ENCODE measurements around the gene PTPRM. TPM values are rescaled to one million over a fixed set of nuclear protein-coding genes. Genes with fewer than 3 reads are reported as not detected.
"Not testable (repeated sequence)": the region's sequence is repeated elsewhere in the genome, so short reads cannot be mapped to it uniquely, and the experiment has no call there.

Gene PTPRM
- total RNA-seq, 4 donors from 2014 or later, result 21.4 to 41.8 (median 29.6) TPM

DNA sequence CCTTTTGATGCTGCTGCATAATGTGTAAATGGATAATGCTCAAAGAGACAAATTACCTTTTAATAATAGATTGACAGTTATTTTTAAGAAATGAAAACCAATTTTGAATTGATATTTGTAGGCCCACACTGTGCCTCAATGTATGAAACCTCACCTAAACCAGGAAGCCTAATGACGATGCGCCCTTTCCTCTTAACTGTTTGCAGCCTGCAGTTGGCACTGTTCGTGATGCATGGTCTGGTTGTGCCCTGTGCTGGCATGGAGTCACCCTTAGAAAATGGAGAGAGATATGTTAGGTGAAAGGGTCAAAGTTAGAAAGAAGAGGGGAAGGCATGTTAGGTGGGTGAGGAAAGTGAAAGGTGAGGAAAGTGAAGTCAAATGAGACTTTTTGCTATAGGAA, 390.2 kb downstream of the PTPRM start:
- DNase-seq (ENCODE audit: low spot score in 2 of 2), result no peak
- intact Hi-C loops (cut with DNase I; ENCODE audit: low total_unique reads), result no loop called here
- 86 to 88% methylated on average over 3 of the region's 3 CpGs for WGBS, 2 donors
- no peak overlapping the region for H3K4me3 ChIP-seq (ENCODE audit: low read depth, poor library complexity, severe bottlenecking)
- TF ChIP-seq, protein P1, sequence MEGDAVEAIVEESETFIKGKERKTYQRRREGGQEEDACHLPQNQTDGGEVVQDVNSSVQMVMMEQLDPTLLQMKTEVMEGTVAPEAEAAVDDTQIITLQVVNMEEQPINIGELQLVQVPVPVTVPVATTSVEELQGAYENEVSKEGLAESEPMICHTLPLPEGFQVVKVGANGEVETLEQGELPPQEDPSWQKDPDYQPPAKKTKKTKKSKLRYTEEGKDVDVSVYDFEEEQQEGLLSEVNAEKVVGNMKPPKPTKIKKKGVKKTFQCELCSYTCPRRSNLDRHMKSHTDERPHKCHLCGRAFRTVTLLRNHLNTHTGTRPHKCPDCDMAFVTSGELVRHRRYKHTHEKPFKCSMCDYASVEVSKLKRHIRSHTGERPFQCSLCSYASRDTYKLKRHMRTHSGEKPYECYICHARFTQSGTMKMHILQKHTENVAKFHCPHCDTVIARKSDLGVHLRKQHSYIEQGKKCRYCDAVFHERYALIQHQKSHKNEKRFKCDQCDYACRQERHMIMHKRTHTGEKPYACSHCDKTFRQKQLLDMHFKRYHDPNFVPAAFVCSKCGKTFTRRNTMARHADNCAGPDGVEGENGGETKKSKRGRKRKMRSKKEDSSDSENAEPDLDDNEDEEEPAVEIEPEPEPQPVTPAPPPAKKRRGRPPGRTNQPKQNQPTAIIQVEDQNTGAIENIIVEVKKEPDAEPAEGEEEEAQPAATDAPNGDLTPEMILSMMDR (IDR thresholded peaks at IDR 0.05), result no peak
- no peak for TF ChIP-seq POLR2A (IDR thresholded peaks at IDR 0.05)

DNA sequence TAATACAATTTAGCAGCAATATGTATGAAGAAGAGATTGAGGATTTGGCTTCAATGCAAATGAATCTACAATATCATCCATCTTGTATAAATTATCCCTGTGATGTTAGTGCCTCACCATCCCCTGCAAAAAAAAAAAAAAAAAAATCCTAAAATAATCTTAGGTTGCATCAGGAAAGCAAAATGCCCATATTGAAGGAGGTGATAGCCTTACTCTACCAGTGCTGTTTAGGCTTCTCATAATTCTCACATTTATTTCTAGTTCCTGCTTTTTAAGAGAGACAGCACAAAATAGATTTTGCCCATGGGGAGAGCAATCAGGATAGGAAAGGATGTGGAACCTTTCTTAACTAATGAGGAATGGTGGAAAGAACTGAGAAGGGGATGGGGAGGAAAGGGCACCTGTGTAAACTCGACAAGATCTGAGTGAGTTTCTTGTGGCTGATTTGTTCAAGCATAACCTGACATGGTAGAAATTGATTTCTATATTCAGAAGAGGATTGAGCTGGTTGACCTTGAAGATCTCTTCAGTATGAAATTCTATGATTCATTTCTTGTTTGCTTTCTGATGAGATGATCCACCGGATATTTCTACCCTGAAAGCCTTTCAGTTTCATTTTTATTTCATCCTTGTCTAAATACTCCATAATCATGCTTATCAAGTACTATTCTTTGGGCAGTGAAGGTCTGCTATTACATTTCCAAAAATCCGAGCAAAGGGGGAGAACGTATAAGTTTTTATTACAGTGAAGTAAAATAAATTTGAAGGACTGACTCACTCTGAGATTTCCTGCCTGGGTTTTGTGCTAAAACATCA, 391.2 kb downstream of the PTPRM start:
- no peak for DNase-seq (ENCODE audit: low spot score in 2 of 2)
- TF ChIP-seq, protein P1 (IDR thresholded peaks at IDR 0.05), result no peak
- TF ChIP-seq POLR2A (IDR thresholded peaks at IDR 0.05), result no peak
- H3K4me3 ChIP-seq (ENCODE audit: low read depth, poor library complexity, severe bottlenecking), result no peak overlapping the region
- intact Hi-C loops (cut with DNase I; ENCODE audit: low total_unique reads), result no loop called here
- 69 to 76% methylated on average over 4 of the region's 4 CpGs for WGBS, 2 donors

DNA sequence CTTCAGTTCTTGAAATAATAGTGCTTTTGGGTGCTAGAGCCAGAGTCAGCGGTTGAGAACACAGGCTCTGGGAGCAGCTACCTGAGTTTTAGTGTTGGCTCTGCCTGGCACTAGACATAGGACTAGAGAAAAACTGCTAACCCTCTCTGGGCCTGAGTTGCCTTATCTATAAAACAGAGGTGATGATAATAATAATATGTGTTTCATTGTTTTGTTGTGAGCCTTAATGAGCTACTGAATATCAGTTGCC, 391.7 kb downstream of the PTPRM start:
- no peak overlapping the region for H3K4me3 ChIP-seq (ENCODE audit: low read depth, poor library complexity, severe bottlenecking)
- WGBS, 2 donors, result 82 to 92% methylated on average over 1 of the region's 1 CpG
- TF ChIP-seq POLR2A (IDR thresholded peaks at IDR 0.05), result no peak
- TF ChIP-seq, protein P1 (IDR thresholded peaks at IDR 0.05), result no peak
- intact Hi-C loops (cut with DNase I; ENCODE audit: low total_unique reads), result no loop called here
- DNase-seq (ENCODE audit: low spot score in 2 of 2), result no peak

DNA sequence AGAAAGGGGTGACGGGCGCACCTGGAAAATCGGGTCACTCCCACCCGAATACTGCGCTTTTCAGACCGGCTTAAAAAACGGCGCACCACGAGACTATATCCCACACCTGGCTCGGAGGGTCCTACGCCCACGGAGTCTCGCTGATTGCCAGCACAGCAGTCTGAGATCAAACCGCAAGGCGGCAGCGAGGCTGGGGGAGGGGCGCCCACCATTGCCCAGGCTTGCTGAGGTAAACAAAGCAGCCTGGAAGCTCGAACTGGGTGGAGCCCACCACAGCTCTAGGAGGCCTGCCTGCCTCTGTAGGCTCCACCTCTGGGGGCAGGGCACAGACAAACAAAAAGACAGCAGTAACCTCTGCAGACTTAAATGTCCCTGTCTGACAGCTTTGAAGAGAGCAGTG, 399.6 kb downstream of the PTPRM start:
- intact Hi-C loops (cut with DNase I; ENCODE audit: low total_unique reads); DNase-seq (ENCODE audit: low spot score in 2 of 2); H3K4me3 ChIP-seq (ENCODE audit: low read depth, poor library complexity, severe bottlenecking): not testable (repeated sequence)
- WGBS, 2 donors, result 100% methylated on average over 3 of the region's 18 CpGs; no CpG with 5 or more reads in 1 of the 2 donors

DNA sequence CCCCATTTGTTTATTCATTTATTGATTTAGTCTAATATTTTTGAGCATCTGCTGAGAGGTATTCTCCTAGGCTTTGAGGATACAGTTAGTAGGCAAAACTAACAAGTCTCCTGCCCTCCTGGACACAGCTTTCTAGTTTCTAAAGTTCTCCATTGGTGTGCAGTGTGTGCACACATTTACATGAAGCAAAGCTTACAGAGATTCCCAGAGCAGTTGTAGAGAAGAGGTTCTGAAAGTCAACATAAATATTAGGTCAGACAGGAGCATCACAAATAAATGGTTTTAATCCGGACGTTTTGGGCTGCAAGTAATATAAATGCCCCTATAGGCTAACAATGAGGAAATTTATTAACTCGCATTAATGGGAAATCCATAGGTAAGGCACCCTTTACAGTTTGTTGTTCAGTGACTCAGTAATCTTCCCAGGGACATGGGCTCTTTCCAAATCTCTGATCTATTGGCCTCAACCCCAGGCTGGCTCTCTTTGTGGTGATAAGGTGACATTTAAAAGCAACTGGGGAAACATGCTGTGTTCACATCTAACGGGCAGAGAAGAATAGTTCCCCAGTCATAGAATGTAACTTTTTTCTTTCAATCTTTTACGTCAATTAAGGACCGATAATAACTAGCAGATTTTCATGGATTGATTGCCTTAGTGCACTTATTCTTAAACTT, 407.2 kb downstream of the PTPRM start:
- intact Hi-C loops (cut with DNase I; ENCODE audit: low total_unique reads), result no loop called here
- DNase-seq (ENCODE audit: low spot score in 2 of 2), result no peak
- TF ChIP-seq POLR2A (IDR thresholded peaks at IDR 0.05), result no peak
- TF ChIP-seq, protein P1 (IDR thresholded peaks at IDR 0.05), result no peak
- 90 to 91% methylated on average over 6 of the region's 6 CpGs for WGBS, 2 donors
- no peak overlapping the region for H3K4me3 ChIP-seq (ENCODE audit: low read depth, poor library complexity, severe bottlenecking)

DNA sequence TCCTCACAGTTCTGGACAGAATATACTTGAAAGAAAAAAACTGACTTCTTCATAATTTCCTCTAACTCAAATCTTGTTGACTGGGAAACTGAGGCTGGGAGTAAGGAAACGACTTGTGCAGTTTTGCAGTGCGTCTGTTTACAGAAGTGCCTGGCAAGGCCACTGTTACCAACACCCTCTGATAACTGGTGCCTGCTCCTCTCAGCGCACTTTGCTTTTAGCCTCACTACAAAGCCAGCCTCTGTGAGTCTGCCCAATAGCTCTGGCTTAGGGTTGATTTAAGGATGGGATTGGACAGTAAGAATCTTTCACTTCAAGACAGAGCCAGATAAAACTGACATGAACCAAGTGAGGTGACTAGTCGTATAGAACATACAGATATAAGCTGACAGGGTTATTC, 410.8 kb downstream of the PTPRM start:
- WGBS, 2 donors, result 91 to 94% methylated on average over 4 of the region's 4 CpGs
- TF ChIP-seq, protein P1 (IDR thresholded peaks at IDR 0.05), result no peak
- TF ChIP-seq POLR2A (IDR thresholded peaks at IDR 0.05), result no peak
- intact Hi-C loops (cut with DNase I; ENCODE audit: low total_unique reads), result no loop called here
- DNase-seq (ENCODE audit: low spot score in 2 of 2), result no peak
- no peak overlapping the region for H3K4me3 ChIP-seq (ENCODE audit: low read depth, poor library complexity, severe bottlenecking)

Measured in lower leg skin (tissue), 4 donors.